LNCAP (cell line): Measurements from ENCODE around the gene PLA2G4A.

Experiments
- TF ChIP-seq, protein P1 (sequence below): fragments of 450-650 bp; IDR thresholded peaks from 2 replicates; pipeline ENCODE4 v1.5.1; 2017; ENCODE audit warnings: mild to moderate bottlenecking

The PLA2G4A gene

GRCh38 chr1:186843931-186844330, 15.2 kb downstream of the PLA2G4A start:
- TF ChIP-seq, protein P1, sequence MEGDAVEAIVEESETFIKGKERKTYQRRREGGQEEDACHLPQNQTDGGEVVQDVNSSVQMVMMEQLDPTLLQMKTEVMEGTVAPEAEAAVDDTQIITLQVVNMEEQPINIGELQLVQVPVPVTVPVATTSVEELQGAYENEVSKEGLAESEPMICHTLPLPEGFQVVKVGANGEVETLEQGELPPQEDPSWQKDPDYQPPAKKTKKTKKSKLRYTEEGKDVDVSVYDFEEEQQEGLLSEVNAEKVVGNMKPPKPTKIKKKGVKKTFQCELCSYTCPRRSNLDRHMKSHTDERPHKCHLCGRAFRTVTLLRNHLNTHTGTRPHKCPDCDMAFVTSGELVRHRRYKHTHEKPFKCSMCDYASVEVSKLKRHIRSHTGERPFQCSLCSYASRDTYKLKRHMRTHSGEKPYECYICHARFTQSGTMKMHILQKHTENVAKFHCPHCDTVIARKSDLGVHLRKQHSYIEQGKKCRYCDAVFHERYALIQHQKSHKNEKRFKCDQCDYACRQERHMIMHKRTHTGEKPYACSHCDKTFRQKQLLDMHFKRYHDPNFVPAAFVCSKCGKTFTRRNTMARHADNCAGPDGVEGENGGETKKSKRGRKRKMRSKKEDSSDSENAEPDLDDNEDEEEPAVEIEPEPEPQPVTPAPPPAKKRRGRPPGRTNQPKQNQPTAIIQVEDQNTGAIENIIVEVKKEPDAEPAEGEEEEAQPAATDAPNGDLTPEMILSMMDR, result no peak

DNA sequence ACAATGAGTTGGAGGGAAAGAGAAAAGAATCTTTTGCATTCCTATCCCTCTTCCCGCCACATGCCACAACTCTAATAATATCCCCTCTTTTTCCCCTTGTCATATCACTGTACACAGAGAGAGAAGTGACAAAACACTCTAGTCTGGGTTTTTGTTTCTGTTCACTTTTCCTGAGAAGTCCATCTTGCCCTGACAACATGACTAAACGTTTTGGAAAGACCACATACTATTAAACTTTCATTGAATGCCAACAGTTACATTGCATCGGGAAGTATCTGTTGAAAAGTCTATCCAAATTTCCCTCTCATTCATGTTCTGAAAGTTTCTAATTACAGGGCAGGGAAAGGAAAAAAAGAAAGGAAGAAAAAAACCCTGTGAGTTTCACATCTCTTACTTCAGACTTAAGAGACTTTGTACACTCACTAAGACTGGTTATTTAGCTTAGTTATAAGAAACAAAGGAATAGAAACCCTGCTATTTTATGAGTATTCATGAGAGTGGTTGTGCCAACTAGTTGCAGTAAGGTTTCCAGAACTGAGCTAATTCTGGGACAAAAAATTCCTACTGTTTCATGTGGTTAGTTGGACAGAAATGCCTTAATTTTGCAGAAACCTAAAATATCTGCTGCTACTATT, 16.9 kb downstream of the PLA2G4A start:
- TF ChIP-seq, protein P1, result no peak

- TF ChIP-seq, protein P1, result no peak
Observed at GRCh38 chr1:186848509-186849130, 19.9 kb downstream of the PLA2G4A start.

GRCh38 chr1:186849271-186849671, 20.5 kb downstream of the PLA2G4A start:
- TF ChIP-seq, protein P1, result no peak

GRCh38 chr1:186849826-186850225, 21.1 kb downstream of the PLA2G4A start:
- TF ChIP-seq, protein P1, result no peak

GRCh38 chr1:186854102-186854501, 25.4 kb downstream of the PLA2G4A start:
- TF ChIP-seq, protein P1, result no peak

- TF ChIP-seq, protein P1, result no peak
Observed at GRCh38 chr1:186858923-186859322, 30.2 kb downstream of the PLA2G4A start.
